Loucy (cell line): Measurements from ENCODE around the gene CYP19A1.

ENCODE experiments used
- H2AFZ ChIP-seq: fragments of 200-600 bp; sonication (generic); 2 replicates; pipeline ENCODE4 v1.6.0; 2016; ENCODE audit warnings: antibody characterized with exemption, mild to moderate bottlenecking, low read length, moderate library complexity
- H3F3A ChIP-seq: fragments of 200-600 bp; 2 replicates; pipeline ENCODE4 v1.6.0; 2016; ENCODE audit warnings: antibody characterized with exemption, low read depth, mild to moderate bottlenecking
- H3K27me3 ChIP-seq: fragments of 200-600 bp; sonication (generic); 2 replicates; pipeline ENCODE4 v1.6.1; 2014; ENCODE audit warnings: low read length, mild to moderate bottlenecking; ENCODE audit not compliant: insufficient read depth, poor library complexity, severe bottlenecking
- H3K36me3 ChIP-seq: fragments of 200-600 bp; sonication (generic); 2 replicates; pipeline ENCODE4 v1.6.1; 2016; ENCODE audit warnings: low read length; ENCODE audit not compliant: insufficient read depth
- H3K4me1 ChIP-seq: fragments of 200-600 bp; sonication (generic); 2 replicates; pipeline ENCODE4 v1.5.1; 2014; ENCODE audit warnings: low read length, mild to moderate bottlenecking; ENCODE audit not compliant: insufficient read depth, poor library complexity, severe bottlenecking
- H3K4me2 ChIP-seq: fragments of 200-600 bp; sonication (generic); 2 replicates; pipeline ENCODE4 v1.6.0; 2014; ENCODE audit warnings: antibody characterized with exemption, low read length, low read depth, mild to moderate bottlenecking; ENCODE audit not compliant: poor library complexity, severe bottlenecking
- H3K4me3 ChIP-seq: fragments of 200-600 bp; sonication (generic); 2 replicates; pipeline ENCODE4 v1.5.1; 2014; ENCODE audit warnings: low read length, mild to moderate bottlenecking, mixed read lengths; ENCODE audit not compliant: poor library complexity, severe bottlenecking
- H3K79me2 ChIP-seq: fragments of 200-600 bp; sonication (generic); 2 replicates; pipeline ENCODE4 v1.6.1; 2014; ENCODE audit warnings: low read length; ENCODE audit not compliant: insufficient read depth
- H3K9ac ChIP-seq: fragments of 200-600 bp; sonication (generic); 2 replicates; pipeline ENCODE4 v1.6.0; 2014; ENCODE audit warnings: mild to moderate bottlenecking, low read depth, low read length, moderate library complexity; ENCODE audit not compliant: poor library complexity, severe bottlenecking
- H3K9me2 ChIP-seq: fragments of 200-600 bp; sonication (generic); replicated peaks from 2 replicates; pipeline ENCODE4 v1.6.1; 2016; ENCODE audit warnings: low read depth, low read length, mixed read lengths
- H3K9me3 ChIP-seq: fragments of 200-600 bp; sonication (generic); 2 replicates; pipeline ENCODE4 v1.6.1; 2014; ENCODE audit warnings: mild to moderate bottlenecking, antibody characterized with exemption, low read length, low read depth; ENCODE audit not compliant: insufficient read depth
- H4K20me1 ChIP-seq: fragments of 200-600 bp; sonication (generic); 2 replicates; pipeline ENCODE4 v1.6.0; 2014; ENCODE audit warnings: antibody characterized with exemption, low read length, mild to moderate bottlenecking; ENCODE audit not compliant: insufficient read depth, poor library complexity, severe bottlenecking
- CTCF ChIP-seq: fragments of 200-600 bp; sonication (generic); conservative IDR thresholded peaks from 2 replicates; pipeline ENCODE4 v1.5.1; 2014; ENCODE audit warnings: mild to moderate bottlenecking, antibody characterized with exemption, low read length
- EZH2phosphoT487 ChIP-seq: fragments of 200-600 bp; IDR thresholded peaks from 2 replicates; pipeline ENCODE4 v1.6.1; 2018; ENCODE audit warnings: antibody characterized with exemption, mild to moderate bottlenecking, moderate library complexity, borderline replicate concordance

Gene CYP19A1

GRCh38 chr15:51224428-51224827 is 114.0 kb downstream of the CYP19A1 start:
- H3K4me3 ChIP-seq, result no peak overlapping the region
- no peak overlapping the region for H2AFZ ChIP-seq
- H3K4me1 ChIP-seq, result peaks cover 31% of the 10 kb centered on the region
- no peaks in the 10 kb centered on the region for H3K9me3 ChIP-seq
- no peaks in the 10 kb centered on the region for H4K20me1 ChIP-seq
- no peaks in the 10 kb centered on the region for H3F3A ChIP-seq
- H3K36me3 ChIP-seq, result no peaks in the 10 kb centered on the region
- H3K9ac ChIP-seq, result no peak overlapping the region
- no peaks in the 10 kb centered on the region for H3K9me2 ChIP-seq
- TF ChIP-seq CTCF (no peak), EZH2phosphoT487 (no peak)
- H3K4me2 ChIP-seq, result peak overlapping the region; percentile 44
- no peaks in the 10 kb centered on the region for H3K27me3 ChIP-seq
- H3K79me2 ChIP-seq, result no peaks in the 10 kb centered on the region

GRCh38 chr15:51223771-51224229 is 114.6 kb downstream of the CYP19A1 start:
- Histone ChIP-seq H3K4me2 (peak overlapping the region; percentile 44), H3K9ac (no peak overlapping the region)
- TF ChIP-seq EZH2phosphoT487, result no peak
- no peak for TF ChIP-seq CTCF

GRCh38 chr15:51218299-51218938 is 120.0 kb downstream of the CYP19A1 start:
- Histone ChIP-seq H2AFZ (no peak overlapping the region), H3K9me2 (no peaks in the 10 kb centered on the region), H3K36me3 (no peaks in the 10 kb centered on the region), H3K79me2 (no peaks in the 10 kb centered on the region), H3K4me2 (no peak overlapping the region), H4K20me1 (no peaks in the 10 kb centered on the region), H3K9me3 (no peaks in the 10 kb centered on the region), H3F3A (no peaks in the 10 kb centered on the region), H3K9ac (no peak overlapping the region), H3K4me1 (peaks cover 5% of the 10 kb centered on the region), H3K4me3 (no peak overlapping the region), H3K27me3 (no peaks in the 10 kb centered on the region)
- TF ChIP-seq CTCF, result no peak
- TF ChIP-seq EZH2phosphoT487, result no peak

More at GRCh38 chr15:51223771-51224229, 114.6 kb downstream of the CYP19A1 start:
- Histone ChIP-seq H3K4me1 (peaks cover 29% of the 10 kb centered on the region), H3K27me3 (no peaks in the 10 kb centered on the region), H4K20me1 (no peaks in the 10 kb centered on the region), H3K36me3 (no peaks in the 10 kb centered on the region), H2AFZ (no peak overlapping the region), H3K9me3 (no peaks in the 10 kb centered on the region), H3K9me2 (no peaks in the 10 kb centered on the region), H3K79me2 (no peaks in the 10 kb centered on the region), H3K4me3 (no peak overlapping the region), H3F3A (no peaks in the 10 kb centered on the region)
